ENCODE data around the gene SERINC1. TPM values are rescaled to one million over a fixed set of nuclear protein-coding genes. Genes with fewer than 3 reads are reported as not detected.

Gene SERINC1
- total and polyA plus RNA-seq, 9 of the 15 experiments (the other 6 are each of a cell fraction or from before 2014, with no cell fraction given) = 28.8 to 64.6 (median 39.7) TPM

DNA sequence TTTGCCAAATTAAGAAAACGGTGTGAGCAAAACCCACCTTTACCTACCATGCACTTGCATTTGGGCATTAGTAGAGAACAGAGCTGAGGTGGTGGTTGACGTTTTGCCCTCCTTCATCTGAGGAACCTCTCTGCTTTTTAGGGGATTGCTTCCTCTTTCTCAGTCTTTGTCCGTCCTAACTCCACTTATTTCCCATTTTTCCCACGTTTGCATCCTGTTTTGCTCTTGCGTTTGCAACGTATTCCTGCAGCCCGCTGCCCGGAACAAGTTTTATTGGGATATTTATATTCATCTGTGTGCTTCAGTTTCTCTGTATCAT, 374 bp upstream of the SERINC1 start (continued):
- TF ChIP-seq RREB1 (CRISPR knock-in tag; IDR thresholded peaks at IDR 0.05) (no peak), TAF15 (IDR thresholded peaks at IDR 0.05; ENCODE audit: low read depth, low read length) (no peak), USF2 (CRISPR knock-in tag; IDR thresholded peaks at IDR 0.05) (no peak), ATF7 (IDR thresholded peaks at IDR 0.05) (0 out of 2 replicates have a peak, but pooled peaks have one; percentile 2), CC2D1A (IDR thresholded peaks at IDR 0.05) (no peak), ZC3H4 (CRISPR knock-in tag; IDR thresholded peaks at IDR 0.05; ENCODE audit: borderline replicate concordance) (no peak), KLF10 (CRISPR knock-in tag; IDR thresholded peaks at IDR 0.05) (no peak), CBX8 (IDR thresholded peaks at IDR 0.05; ENCODE audit: borderline replicate concordance, extremely low read depth, low read depth, low read length, poor library complexity, severe bottlenecking) (no peak), CXXC5 (CRISPR knock-in tag; IDR thresholded peaks at IDR 0.05) (no peak), NR3C1 (CRISPR knock-in tag; IDR thresholded peaks at IDR 0.05) (no peak), MTA3 (IDR thresholded peaks at IDR 0.05; ENCODE audit: borderline replicate concordance) (peak; percentile 46; the same call in 1 of the 2 replicates), MBD2 (IDR thresholded peaks at IDR 0.05; ENCODE audit: borderline replicate concordance, low read depth) (0 out of 2 replicates have a peak, but pooled peaks have one; percentile 5), ZNF408 (CRISPR knock-in tag; IDR thresholded peaks at IDR 0.05; ENCODE audit: low read depth) (no peak), HNRNPLL (IDR thresholded peaks at IDR 0.05; ENCODE audit: low read depth, low read length, poor library complexity, severe bottlenecking) (no peak), CCAR2 (IDR thresholded peaks at IDR 0.05; ENCODE audit: low read depth, low read length) (no peak), DACH1 (IDR thresholded peaks at IDR 0.05; ENCODE audit: partially characterized antibody) (no peak), TBP (optimal IDR thresholded peaks at IDR 0.05; ENCODE audit: low read depth, low read length) (no peak), ZNF449 (CRISPR knock-in tag; IDR thresholded peaks at IDR 0.05) (no peak), NR4A1 (CRISPR knock-in tag; IDR thresholded peaks at IDR 0.05) (no peak), NR4A1 (tag; IDR thresholded peaks at IDR 0.05) (no peak)
- TF ChIP-seq, protein P1, sequence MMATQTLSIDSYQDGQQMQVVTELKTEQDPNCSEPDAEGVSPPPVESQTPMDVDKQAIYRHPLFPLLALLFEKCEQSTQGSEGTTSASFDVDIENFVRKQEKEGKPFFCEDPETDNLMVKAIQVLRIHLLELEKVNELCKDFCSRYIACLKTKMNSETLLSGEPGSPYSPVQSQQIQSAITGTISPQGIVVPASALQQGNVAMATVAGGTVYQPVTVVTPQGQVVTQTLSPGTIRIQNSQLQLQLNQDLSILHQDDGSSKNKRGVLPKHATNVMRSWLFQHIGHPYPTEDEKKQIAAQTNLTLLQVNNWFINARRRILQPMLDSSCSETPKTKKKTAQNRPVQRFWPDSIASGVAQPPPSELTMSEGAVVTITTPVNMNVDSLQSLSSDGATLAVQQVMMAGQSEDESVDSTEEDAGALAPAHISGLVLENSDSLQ (IDR thresholded peaks at IDR 0.05) = no peak
